SKM-1 (cell line): ENCODE measurements around the gene ADCY3.

Source experiments
- DNase-seq: peaks from one replicate; lab custom pipeline; 2025; ENCODE audit not compliant: unreplicated experiment; lab: John Stamatoyannopoulos, UW

Gene ADCY3

DNA sequence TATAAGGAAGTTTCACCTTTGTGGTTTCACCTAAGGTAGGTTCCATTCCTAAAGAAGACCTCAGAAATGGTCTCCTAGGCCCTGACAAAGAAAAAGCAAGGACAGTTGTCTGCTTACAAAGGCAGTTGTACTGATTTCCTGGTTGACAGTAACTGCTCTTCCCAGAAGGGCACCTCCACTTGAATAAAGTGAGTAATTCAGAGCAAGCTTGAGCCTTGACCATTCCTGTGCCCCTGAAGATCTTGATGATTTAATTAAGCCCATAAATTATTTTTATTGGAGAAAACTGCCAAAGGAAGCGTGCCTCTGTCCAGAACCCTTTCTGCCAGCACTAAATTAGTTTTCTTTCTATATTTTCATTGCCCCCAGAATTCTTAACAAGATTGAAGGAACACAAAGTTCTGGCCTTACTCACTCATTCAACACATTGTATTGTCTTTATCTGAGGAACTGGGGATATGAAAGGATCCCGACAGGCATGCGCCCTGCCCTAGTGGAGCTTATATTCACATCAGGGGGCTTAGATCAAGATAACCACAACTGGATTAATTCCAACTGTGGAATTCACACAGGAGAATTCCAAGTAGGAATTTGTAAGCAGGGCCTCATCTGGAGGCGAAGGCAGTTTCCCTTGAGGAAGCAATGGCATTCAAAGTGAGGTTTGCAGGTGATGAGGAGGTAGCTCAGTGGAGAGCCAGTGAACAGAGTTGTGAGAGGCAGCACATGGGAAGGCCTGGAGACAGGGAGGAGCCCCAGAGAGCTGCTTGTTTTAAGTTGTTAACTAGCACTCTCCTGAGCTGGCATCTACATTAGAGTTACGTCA lies 148.1 kb downstream of the ADCY3 start:
- no peak for DNase-seq

DNA sequence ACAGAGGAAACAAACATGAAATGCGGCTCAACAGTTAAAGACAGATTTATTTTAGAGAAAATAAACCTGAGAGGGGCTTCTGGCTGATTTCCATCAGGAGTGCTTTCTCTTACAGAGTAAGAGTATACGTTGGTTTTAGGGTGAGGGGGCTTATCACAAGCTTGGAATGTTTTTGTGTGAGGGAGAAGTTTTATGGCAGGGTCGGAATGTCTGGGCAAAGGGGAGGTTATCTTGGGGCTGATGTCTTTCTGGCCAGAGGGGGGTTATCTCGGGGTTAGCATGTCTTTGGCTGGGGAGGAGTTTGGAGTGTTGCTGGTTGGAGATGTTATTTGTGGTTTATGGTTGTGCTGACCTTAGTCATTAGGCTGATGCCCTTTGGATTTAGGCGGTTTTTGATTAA lies 149.0 kb downstream of the ADCY3 start:
- DNase-seq, result no peak
